Thyroid gland (tissue), 4 donors: ENCODE results near the gene OSGIN1. TPM values are rescaled to one million over a fixed set of nuclear protein-coding genes. Genes with fewer than 3 reads are reported as not detected.

ENCODE experiments used
- DNase-seq, 2 donors: peaks; one replicate each; pipeline ENCODE4 v3.0.0-alpha.2; 2019
- H3K27ac ChIP-seq, 3 donors: fragments of 200-600 bp; sonication (generic); 1 replicate in 2 of 3; 2 replicates in 1 of 3; pipeline ENCODE4 v1.5.1; 2016 to 2019; ENCODE audit warnings: mild to moderate bottlenecking in 1 of 3, moderate library complexity in 1 of 3
- H3K27me3 ChIP-seq: fragments of 200-600 bp; sonication (generic); one replicate; pipeline ENCODE4 v1.5.1; 2019
- H3K36me3 ChIP-seq, 2 donors: fragments of 200-600 bp; sonication (generic); one replicate each; pipeline ENCODE4 v1.5.1; 2016 to 2019
- H3K4me1 ChIP-seq, 2 donors: fragments of 200-600 bp; sonication (generic); one replicate each; pipeline ENCODE4 v1.5.1; 2017 to 2019
- H3K4me3 ChIP-seq, 3 donors: fragments of 200-600 bp; sonication (generic); replicated peaks in 1 of 3; 1 replicate in 2 of 3; 2 replicates in 1 of 3; pipeline ENCODE4 v1.5.1; 2016; ENCODE audit warnings: mild to moderate bottlenecking in 1 of 3
- H3K9me3 ChIP-seq: fragments of 200-600 bp; sonication (generic); one replicate; pipeline ENCODE4 v1.5.1; 2017
- CTCF ChIP-seq, 6 experiments: fragments of 200-600 bp in 3 of 6; fragments of 450-650 bp in 3 of 6; sonication (generic) in 3 of 6; IDR thresholded peaks; one replicate each; pipeline ENCODE4 v1.5.1; 2016 to 2019; ENCODE audit warnings: antibody characterized with exemption in 6 of 6, mild to moderate bottlenecking in 2 of 6, inconsistent platforms in 1 of 6, moderate library complexity in 1 of 6
- POLR2A ChIP-seq, 2 donors: fragments of 450-650 bp; IDR thresholded peaks; one replicate each; pipeline ENCODE4 v1.6.1; 2017; ENCODE audit warnings: antibody characterized with exemption in 2 of 2, mild to moderate bottlenecking in 2 of 2, moderate library complexity in 1 of 2
- WGBS, 2 donors: methylation state at CpG; one replicate each; pipeline ENCODE4 v1.1.5; 2017; 5-methylcytosine and 5-hydroxymethylcytosine counted together
- intact Hi-C: fragments of 100-400 bp; cut with DNase I; formaldehyde crosslinking; loops from one replicate; pipeline ENCODE4 v1.15.1; 2023
- total RNA-seq, 4 donors: library from RNA; depleted of rRNA; stranded (reverse); fragments of >200 nt; gene quantifications; one replicate each; pipeline ENCODE4 v1.2.3, GENCODE V29; 2016

The OSGIN1 gene
- total RNA-seq, 4 donors from 2014 or later = 14.5 to 53.5 (median 31.9) TPM

GRCh38 chr16:83970430-83970815 lies 17.4 kb downstream of the OSGIN1 start:
- Histone ChIP-seq H3K4me3 (no peak overlapping the region), H3K27me3 (no peaks in the 10 kb centered on the region), H3K27ac (no peak overlapping the region), H3K9me3 (no peaks in the 10 kb centered on the region), H3K4me1 (peaks cover 0 to 4% of the 10 kb centered on the region in 2 donors), H3K36me3 (peaks cover 0 to under 1% of the 10 kb centered on the region in 2 donors)
- WGBS, 2 donors = 85 to 86% methylated on average over 6 of the region's 6 CpGs
- no peak for DNase-seq
- no peak for TF ChIP-seq POLR2A (IDR thresholded peaks at IDR 0.05)
- no peak for TF ChIP-seq CTCF (IDR thresholded peaks at IDR 0.05)
- intact Hi-C loops = no loop called here

GRCh38 chr16:83971165-83972130 lies 18.4 kb downstream of the OSGIN1 start:
- no peak for TF ChIP-seq CTCF (IDR thresholded peaks at IDR 0.05)
- TF ChIP-seq POLR2A (IDR thresholded peaks at IDR 0.05) = no peak
- Histone ChIP-seq H3K27me3 (no peaks in the 10 kb centered on the region), H3K4me3 (no peak overlapping the region), H3K9me3 (no peaks in the 10 kb centered on the region), H3K27ac (no peak overlapping the region), H3K4me1 (peaks cover 0 to 4% of the 10 kb centered on the region in 2 donors), H3K36me3 (no peaks in the 10 kb centered on the region)
- no peak for DNase-seq
- intact Hi-C loops = no loop called here
- WGBS, 2 donors = 80 to 81% methylated on average over 19 to 27 of the region's 27 CpGs

GRCh38 chr16:83972256-83973008 lies 19.4 kb downstream of the OSGIN1 start:
- TF ChIP-seq POLR2A (IDR thresholded peaks at IDR 0.05) (no peak), CTCF (IDR thresholded peaks at IDR 0.05) (no peak)
- H3K4me1 ChIP-seq = peaks cover 0 to 4% of the 10 kb centered on the region in 2 donors
- no peak overlapping the region for H3K4me3 ChIP-seq
- WGBS, 2 donors = 78 to 87% methylated on average over 18 to 19 of the region's 19 CpGs
- no peaks in the 10 kb centered on the region for H3K27me3 ChIP-seq
- H3K36me3 ChIP-seq = no peaks in the 10 kb centered on the region
- H3K27ac ChIP-seq = no peak overlapping the region
- no peaks in the 10 kb centered on the region for H3K9me3 ChIP-seq
- no peak for DNase-seq
- intact Hi-C loops = no loop called here

GRCh38 chr16:83973077-83973476 lies 20.0 kb downstream of the OSGIN1 start:
- H3K4me3 ChIP-seq = no peak overlapping the region
- TF ChIP-seq CTCF (IDR thresholded peaks at IDR 0.05) (no peak), POLR2A (IDR thresholded peaks at IDR 0.05) (no peak)
- H3K9me3 ChIP-seq = no peaks in the 10 kb centered on the region
- no peaks in the 10 kb centered on the region for H3K27me3 ChIP-seq
- no peaks in the 10 kb centered on the region for H3K36me3 ChIP-seq
- peaks cover 0 to 4% of the 10 kb centered on the region in 2 donors for H3K4me1 ChIP-seq
- DNase-seq = no peak
- WGBS, 2 donors = 74 to 90% methylated on average over 6 to 10 of the region's 10 CpGs
- H3K27ac ChIP-seq = no peak overlapping the region
- intact Hi-C loops = no loop called here
